GM23248 (cell line): ENCODE data around the gene NKX1-2. TPM values are rescaled to one million over a fixed set of nuclear protein-coding genes. Genes with fewer than 3 reads are reported as not detected.

Experiments used
- DNase-seq: peaks from one replicate; pipeline ENCODE4 v3.0.0-alpha.2; 2015
- H2AFZ ChIP-seq: fragments of 200-600 bp; sonication (generic); 2 replicates; pipeline ENCODE4 v1.6.1; 2016; ENCODE audit warnings: antibody characterized with exemption
- H3F3A ChIP-seq: fragments of 200-600 bp; sonication (generic); 2 replicates; pipeline ENCODE4 v1.6.1; 2016; ENCODE audit warnings: mild to moderate bottlenecking, antibody characterized with exemption, mixed run types; ENCODE audit not compliant: insufficient read depth
- H3K27ac ChIP-seq: fragments of 200-600 bp; sonication (generic); 2 replicates; pipeline ENCODE4 v1.5.1; 2016; ENCODE audit warnings: mild to moderate bottlenecking
- H3K27me3 ChIP-seq: fragments of 200-600 bp; sonication (generic); replicated peaks from 2 replicates; pipeline ENCODE4 v1.6.1; 2016; ENCODE audit warnings: mild to moderate bottlenecking; ENCODE audit not compliant: insufficient read depth
- H3K36me3 ChIP-seq: fragments of 200-600 bp; sonication (generic); 2 replicates; pipeline ENCODE4 v1.6.1; 2016; ENCODE audit warnings: low read depth, mild to moderate bottlenecking
- H3K4me1 ChIP-seq: fragments of 200-600 bp; sonication (generic); 2 replicates; pipeline ENCODE4 v1.6.1; 2016; ENCODE audit warnings: mild to moderate bottlenecking; ENCODE audit not compliant: insufficient read depth
- H3K4me2 ChIP-seq: fragments of 200-600 bp; sonication (generic); one replicate; pipeline ENCODE4 v1.6.1; 2016; ENCODE audit warnings: mild to moderate bottlenecking; ENCODE audit not compliant: unreplicated experiment
- H3K4me3 ChIP-seq: fragments of 200-600 bp; sonication (generic); 2 replicates; pipeline ENCODE4 v1.5.1; 2016; ENCODE audit warnings: mild to moderate bottlenecking
- H3K79me2 ChIP-seq: fragments of 200-600 bp; sonication (generic); 2 replicates; pipeline ENCODE4 v1.6.1; 2016; ENCODE audit warnings: mild to moderate bottlenecking; ENCODE audit not compliant: insufficient read depth
- H3K9ac ChIP-seq: fragments of 200-600 bp; sonication (generic); 2 replicates; pipeline ENCODE4 v1.6.1; 2016; ENCODE audit warnings: mild to moderate bottlenecking
- H3K9me2 ChIP-seq: fragments of 200-600 bp; sonication (generic); 2 replicates; pipeline ENCODE4 v1.6.1; 2016; ENCODE audit warnings: mixed run types, mild to moderate bottlenecking, moderate library complexity; ENCODE audit not compliant: insufficient read depth
- H3K9me3 ChIP-seq: fragments of 200-600 bp; sonication (generic); one replicate; pipeline ENCODE4 v1.6.1; 2017; ENCODE audit warnings: low read depth
- H4K20me1 ChIP-seq: fragments of 200-600 bp; sonication (generic); 2 replicates; pipeline ENCODE4 v1.6.0; 2016; ENCODE audit not compliant: insufficient read depth
- EZH2 ChIP-seq: fragments of 200-600 bp; sonication (generic); IDR thresholded peaks from 2 replicates; pipeline ENCODE4 v1.6.1; 2018; ENCODE audit warnings: antibody characterized with exemption, mild to moderate bottlenecking; ENCODE audit not compliant: insufficient read depth, poor library complexity, severe bottlenecking
- EZH2phosphoT487 ChIP-seq: fragments of 200-600 bp; sonication (generic); IDR thresholded peaks from 2 replicates; pipeline ENCODE4 v1.6.1; 2018; ENCODE audit warnings: antibody characterized with exemption, moderate library complexity, mild to moderate bottlenecking, low read depth; ENCODE audit not compliant: insufficient read depth
- WGBS, 2 experiments: methylation state at CpG; one replicate each; pipeline ENCODE4 v1.1.6; 2015 to 2017; ENCODE audit warnings: low lambda C conversion rate in 2 of 2, low coverage in 1 of 2; ENCODE audit errors: missing lambda C conversion rate in 2 of 2; 5-methylcytosine and 5-hydroxymethylcytosine counted together
- in situ Hi-C: fragments of 300-500 bp; cut with MboI; formaldehyde crosslinking; loops from 2 replicates; pipeline ENCODE4 v1.15.0; 2020
- polyA plus RNA-seq: library from polyadenylated mRNA; unstranded; fragments of >200 nt; fragmentation: Nextera tagmentation; extraction: Ambion mirVana; gene quantifications from 2 replicates; pipeline ENCODE4 v1.2.1, GENCODE V29; 2016
- total RNA-seq: library from RNA; depleted of rRNA; stranded (reverse); fragments of >200 nt; shearing (Covaris generic); gene quantifications from 2 replicates; pipeline ENCODE4 v1.2.3, GENCODE V29; 2014; rRNA removed

NKX1-2 gene
- total RNA-seq (not detected in 2 replicates), polyA plus RNA-seq (not detected in 2 replicates)

- no peaks in the 10 kb centered on the region for H3K79me2 ChIP-seq
- H3K4me1 ChIP-seq: no peaks in the 10 kb centered on the region
- H3K9me3 ChIP-seq: no peaks in the 10 kb centered on the region
- H3K4me3 ChIP-seq: no peak within 1 kb of the TSS
- in situ Hi-C loops: no loop called here
- H3K27ac ChIP-seq: no peak within 1 kb of the TSS
- no peaks in the 10 kb centered on the region for H3F3A ChIP-seq
- no peak within 1 kb of the TSS for H3K4me2 ChIP-seq
- H3K9me2 ChIP-seq: no peaks in the 10 kb centered on the region
- H3K36me3 ChIP-seq: no peaks in the 10 kb centered on the region
- no peaks in the 10 kb centered on the region for H4K20me1 ChIP-seq
- peaks cover 89% of the 10 kb centered on the region for H3K27me3 ChIP-seq
- TF ChIP-seq EZH2 (peak; percentile 94), EZH2phosphoT487 (no peak)
- no peak within 1 kb of the TSS for H2AFZ ChIP-seq
- WGBS, 2 experiments: 4 to 7% methylated on average over 27 to 38 of the region's 57 CpGs
- no peak within 1 kb of the TSS for H3K9ac ChIP-seq
- peak; percentile 12 for DNase-seq
These were observed at the start of gene NKX1-2 for GRCh38 chr10:124450012-124450782. Gene NKX1-2, minus strand, starts transcription at chr10:124450035. Its CDS starts 92 bp downstream, at chr10:124449943.

GRCh38 chr10:124498056-124498455 lies 48.2 kb upstream of the NKX1-2 start:
- Histone ChIP-seq H3K4me1 (no peaks in the 10 kb centered on the region), H3K4me2 (no peak overlapping the region), H3K27me3 (no peaks in the 10 kb centered on the region), H3K9me3 (no peaks in the 10 kb centered on the region), H4K20me1 (no peaks in the 10 kb centered on the region), H3K4me3 (no peak overlapping the region), H3F3A (no peaks in the 10 kb centered on the region), H3K9me2 (no peaks in the 10 kb centered on the region), H3K79me2 (no peaks in the 10 kb centered on the region), H3K36me3 (peaks cover 8% of the 10 kb centered on the region), H3K27ac (no peak overlapping the region), H3K9ac (no peak overlapping the region), H2AFZ (no peak overlapping the region)
- in situ Hi-C loops: no loop called here
- WGBS, 2 experiments: 89 to 95% methylated on average over 8 of the region's 8 CpGs
- DNase-seq: no peak
- no peak for TF ChIP-seq EZH2phosphoT487
- TF ChIP-seq EZH2: no peak

- Histone ChIP-seq H3K4me3 (no peak overlapping the region), H4K20me1 (no peaks in the 10 kb centered on the region), H3K9me3 (no peaks in the 10 kb centered on the region), H3K36me3 (peaks cover 8% of the 10 kb centered on the region), H3K27me3 (no peaks in the 10 kb centered on the region), H3K79me2 (no peaks in the 10 kb centered on the region), H3K9ac (no peak overlapping the region), H3K4me2 (no peak overlapping the region), H2AFZ (no peak overlapping the region), H3K9me2 (no peaks in the 10 kb centered on the region), H3K4me1 (no peaks in the 10 kb centered on the region), H3F3A (no peaks in the 10 kb centered on the region), H3K27ac (no peak overlapping the region)
- TF ChIP-seq EZH2phosphoT487: no peak
- TF ChIP-seq EZH2: no peak
- 80 to 87% methylated on average over 15 of the region's 15 CpGs for WGBS, 2 experiments
- no peak for DNase-seq
- in situ Hi-C loops: no loop called here
These were observed 47.5 kb upstream of the NKX1-2 start for GRCh38 chr10:124497196-124497881.

DNA sequence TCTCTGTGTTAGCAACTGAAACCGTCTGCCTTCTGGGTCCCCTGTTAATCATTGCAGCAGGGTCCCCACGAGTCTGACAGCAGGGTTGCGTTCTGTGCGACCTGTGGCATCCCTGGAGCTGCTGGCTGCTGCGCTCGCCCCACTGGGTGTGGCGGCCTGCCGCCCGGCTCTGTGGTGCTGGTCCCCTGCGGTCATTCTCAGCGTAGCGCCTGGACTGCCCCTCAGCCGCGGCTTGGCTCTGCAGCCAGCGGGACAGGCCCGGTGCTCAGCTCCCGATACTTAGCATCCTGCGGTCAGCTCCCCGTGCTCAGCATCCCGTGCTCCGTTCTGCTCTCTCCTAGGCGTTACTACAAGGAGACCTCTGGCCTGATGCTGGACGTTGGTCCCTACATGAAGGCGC lies 46.8 kb upstream of the NKX1-2 start:
- Histone ChIP-seq H3K4me3 (no peak overlapping the region), H3K9me2 (no peaks in the 10 kb centered on the region), H3K27me3 (no peaks in the 10 kb centered on the region), H3K4me1 (no peaks in the 10 kb centered on the region), H3K9ac (no peak overlapping the region), H3F3A (no peaks in the 10 kb centered on the region), H3K36me3 (peaks cover 8% of the 10 kb centered on the region), H2AFZ (no peak overlapping the region), H3K79me2 (no peaks in the 10 kb centered on the region), H3K9me3 (no peaks in the 10 kb centered on the region), H4K20me1 (no peaks in the 10 kb centered on the region), H3K4me2 (no peak overlapping the region), H3K27ac (no peak overlapping the region)
- no peak for DNase-seq
- in situ Hi-C loops: no loop called here
- WGBS, 2 experiments: 95% methylated on average over 24 of the region's 24 CpGs
- TF ChIP-seq EZH2 (no peak), EZH2phosphoT487 (no peak)
